OCI-LY3 (cell line): ENCODE results near the gene SLC4A5.

Experiments
- CTCF ChIP-seq: fragments of 200-600, 300-600 bp; sonication (generic); IDR thresholded peaks from 2 replicates; pipeline ENCODE4 v1.5.1; 2014; ENCODE audit warnings: antibody characterized with exemption, low read length, low read depth
- EZH2phosphoT487 ChIP-seq: fragments of 200-600 bp; shearing (Covaris generic); IDR thresholded peaks from 2 replicates; pipeline ENCODE4 v1.6.1; 2018; ENCODE audit warnings: antibody characterized with exemption, mixed run types, low read depth

GRCh38 chr2:74333175-74333574 lies 10.0 kb downstream of the SLC4A5 start:
- TF ChIP-seq CTCF (peak; percentile 49), EZH2phosphoT487 (no peak)
